ENCODE measurements around the gene TC2N. TPM values are rescaled to one million over a fixed set of nuclear protein-coding genes. Genes with fewer than 3 reads are reported as not detected.

TC2N gene
- total and polyA plus RNA-seq, 9 of the 15 experiments (the other 6 are each of a cell fraction or from before 2014, with no cell fraction given), result 2.0 to 12.5 (median 7.3) TPM

GRCh38 chr14:91751719-91752118 is 115.6 kb downstream of the TC2N start (continued):
- no peak for TF ChIP-seq CEBPZ (IDR thresholded peaks at IDR 0.05; ENCODE audit: borderline replicate concordance, low read depth, low read length)

GRCh38 chr14:91750634-91751198 is 116.6 kb downstream of the TC2N start:
- no peak overlapping the region for H2AFZ ChIP-seq (ENCODE audit: low read depth, low read length)
- POLR2A ChIA-PET, result no interaction called here

More at GRCh38 chr14:91750634-91751198, 116.6 kb downstream of the TC2N start:
- Histone ChIP-seq H3K9me3 (replicated peaks; ENCODE audit: control insufficient read depth, insufficient read depth, low read depth, low read length) (no peaks in the 10 kb centered on the region), H3K4me2 (ENCODE audit: insufficient read depth, low read length) (no peak overlapping the region), H3K36me3 (ENCODE audit: control insufficient read depth, insufficient read depth, low read length) (no peaks in the 10 kb centered on the region), H3K27me3 (ENCODE audit: control insufficient read depth in 2 of 2, insufficient read depth in 2 of 2, low read length in 2 of 2) (no peaks in the 10 kb centered on the region), H3K79me2 (ENCODE audit: control insufficient read depth, insufficient read depth, low read length) (no peaks in the 10 kb centered on the region), H3K9ac (ENCODE audit: insufficient read depth in 1 of 2, low read depth in 2 of 2, low read length in 2 of 2) (no peak overlapping the region), H3K4me3 (no peak overlapping the region), H4K20me1 (replicated peaks; ENCODE audit: control insufficient read depth, insufficient read depth, low read length) (no peaks in the 10 kb centered on the region), H3K27ac (ENCODE audit: extremely low read depth, low read depth, low read length) (no peak overlapping the region), H3K9me1 (ENCODE audit: control insufficient read depth, insufficient read depth, low read length) (no peaks in the 10 kb centered on the region), H3K4me1 (replicated peaks in 1 of 2; ENCODE audit: control insufficient read depth in 2 of 2, insufficient read depth in 2 of 2, low read length in 2 of 2) (no peaks in the 10 kb centered on the region; a peak in 1 of 5 replicates)
- CTCF ChIA-PET (ENCODE audit: low intra/inter-chr PET ratio), result no interaction called here
- in situ Hi-C loops (cut with MboI), result no loop called here
- FAIRE-seq, result no peak
- no TSS peak for BruUV-seq (replicated peaks)
- intact Hi-C loops (cut with micrococcal nuclease), result no loop called here
- ATAC-seq, result no peak
- no peak for DNase-seq (ENCODE audit: extremely low read depth in 1 of 4, low spot score in 3 of 4)
- 33% methylated on average over 3 of the region's 3 CpGs for WGBS (ENCODE audit: insufficient coverage, low coverage, missing lambda C conversion rate)
- peak; percentile 76 for TF ChIP-seq CEBPB (tag; IDR thresholded peaks at IDR 0.05)
- no peak for TF ChIP-seq CEBPG (CRISPR knock-in tag; IDR thresholded peaks at IDR 0.05)
- TF ChIP-seq CEBPG (tag; conservative IDR thresholded peaks at IDR 0.05 in 1 of 2, IDR thresholded peaks at IDR 0.05 in 1 of 2), result peak in 1 of 2 experiments; percentile 82; a peak in 2 of 4 replicates
- no peak for TF ChIP-seq RFX1 (IDR thresholded peaks at IDR 0.05)
- TF ChIP-seq ZNF12 (CRISPR knock-in tag; IDR thresholded peaks at IDR 0.05), result no peak
- peak; percentile 79 for TF ChIP-seq TFE3 (CRISPR knock-in tag; IDR thresholded peaks at IDR 0.05)
- TF ChIP-seq ZNF239 (CRISPR knock-in tag; IDR thresholded peaks at IDR 0.05), result no peak
- TF ChIP-seq RAD21 (CRISPR knock-in tag; conservative IDR thresholded peaks at IDR 0.05 in 1 of 2, IDR thresholded peaks at IDR 0.05 in 1 of 2), result 0 out of 4 replicates have a peak, but pooled peaks of 1 of the 2 experiments have one; percentile 16
